GM21447 (cell line): ENCODE measurements around the gene SLC25A30.
"Not testable (repeated sequence)": the region's sequence is repeated elsewhere in the genome, so short reads cannot be mapped to it uniquely, and the experiment has no call there.

Experiments used
- ATAC-seq: cut with Tn5 transposase; IDR thresholded peaks from one replicate; pipeline ENCODE4 v1.9.1; 2021; ENCODE audit not compliant: unreplicated experiment

The SLC25A30 gene

GRCh38 chr13:45393941-45394570 is 24.1 kb downstream of the SLC25A30 start:
- ATAC-seq: no peak

GRCh38 chr13:45392811-45393210 is 25.4 kb downstream of the SLC25A30 start:
- no peak for ATAC-seq

- ATAC-seq: no peak
These were observed 26.2 kb downstream of the SLC25A30 start for GRCh38 chr13:45391926-45392325.

- ATAC-seq: not testable (repeated sequence)
These were observed 27.0 kb downstream of the SLC25A30 start for GRCh38 chr13:45391128-45391527.

- ATAC-seq: not testable (repeated sequence)
These were observed 27.8 kb downstream of the SLC25A30 start for GRCh38 chr13:45390348-45390747.

- ATAC-seq: no peak
These were observed 29.5 kb downstream of the SLC25A30 start for GRCh38 chr13:45388664-45389063.

GRCh38 chr13:45386892-45387575 is 31.1 kb downstream of the SLC25A30 start:
- not testable (repeated sequence) for ATAC-seq

GRCh38 chr13:45385907-45386553 is 32.1 kb downstream of the SLC25A30 start:
- no peak for ATAC-seq

- no peak for ATAC-seq
These were observed 32.9 kb downstream of the SLC25A30 start for GRCh38 chr13:45385320-45385719.

- no peak for ATAC-seq
These were observed 33.5 kb downstream of the SLC25A30 start for GRCh38 chr13:45384474-45385174.

- not testable (repeated sequence) for ATAC-seq
These were observed 35.4 kb downstream of the SLC25A30 start for GRCh38 chr13:45382739-45383138.

GRCh38 chr13:45381196-45381595 is 37.0 kb downstream of the SLC25A30 start:
- ATAC-seq: no peak

- not testable (repeated sequence) for ATAC-seq
These were observed 37.5 kb downstream of the SLC25A30 start for GRCh38 chr13:45380708-45381107.

- ATAC-seq: not testable (repeated sequence)
These were observed 38.7 kb downstream of the SLC25A30 start for GRCh38 chr13:45379516-45379915.

GRCh38 chr13:45378786-45379185 is 39.4 kb downstream of the SLC25A30 start:
- ATAC-seq: not testable (repeated sequence)

GRCh38 chr13:45377314-45377713 is 40.9 kb downstream of the SLC25A30 start:
- not testable (repeated sequence) for ATAC-seq

- ATAC-seq: not testable (repeated sequence)
These were observed 41.5 kb downstream of the SLC25A30 start for GRCh38 chr13:45376651-45377050.

GRCh38 chr13:45374917-45375316 is 43.3 kb downstream of the SLC25A30 start:
- no peak for ATAC-seq

GRCh38 chr13:45373162-45373547 is 45.0 kb downstream of the SLC25A30 start:
- ATAC-seq: no peak

- ATAC-seq: no peak
These were observed 45.7 kb downstream of the SLC25A30 start for GRCh38 chr13:45372189-45373161.
